Astrocyte (in vitro differentiated cells and primary cell): Measurements from ENCODE around the gene LPGAT1.

ENCODE experiments used
- CTCF ChIP-seq: IDR thresholded peaks from 2 replicates; pipeline ENCODE4 v1.5.1; 2011; ENCODE audit warnings: low read depth, mild to moderate bottlenecking, inconsistent platforms, low read length, moderate library complexity; ENCODE audit not compliant: insufficient read depth
- EZH2 ChIP-seq: IDR thresholded peaks from 2 replicates; pipeline ENCODE4 v1.6.1; 2012; ENCODE audit warnings: mild to moderate bottlenecking, low read length, inconsistent platforms; ENCODE audit not compliant: insufficient read depth

GRCh38 chr1:211711315-211711705 is 119.3 kb downstream of the LPGAT1 start:
- TF ChIP-seq CTCF (no peak), EZH2 (no peak)
